Liver (tissue), 3 donors: ENCODE data around the gene HORMAD2.
"Not testable (repeated sequence)": the region's sequence is repeated elsewhere in the genome, so short reads cannot be mapped to it uniquely, and the experiment has no call there.

ENCODE experiments used
- CTCF ChIP-seq: fragments of 150-350 bp; IDR thresholded peaks from 2 replicates; pipeline ENCODE4 v1.5.1; 2017; ENCODE audit warnings: improper control_type of control experiment, low read depth, low read length; ENCODE audit not compliant: missing input control
- JUND ChIP-seq, 2 donors: IDR thresholded peaks; 2 replicates each; pipeline ENCODE4 v1.6.1; 2016; ENCODE audit warnings: antibody characterized with exemption in 2 of 2
- MAX ChIP-seq: IDR thresholded peaks from 2 replicates; pipeline ENCODE4 v1.6.1; 2016; ENCODE audit warnings: antibody characterized with exemption
- RAD21 ChIP-seq, 2 donors: IDR thresholded peaks; 2 replicates each; pipeline ENCODE4 v1.6.1; 2016; ENCODE audit warnings: antibody characterized with exemption in 2 of 2, mild to moderate bottlenecking in 2 of 2
- REST ChIP-seq: IDR thresholded peaks from 2 replicates; pipeline ENCODE4 v1.6.1; 2016; ENCODE audit warnings: antibody characterized with exemption, mild to moderate bottlenecking
- SP1 ChIP-seq: IDR thresholded peaks from 2 replicates; pipeline ENCODE4 v1.6.1; 2018; ENCODE audit warnings: antibody characterized with exemption, mild to moderate bottlenecking
- YY1 ChIP-seq: IDR thresholded peaks from 2 replicates; pipeline ENCODE4 v1.6.1; 2016; ENCODE audit warnings: antibody characterized with exemption, mild to moderate bottlenecking
- donor health status: healthy.
- donor health status: healthy.

GRCh38 chr22:30061094-30061493 lies 19.2 kb upstream of the HORMAD2 start:
- TF ChIP-seq JUND (IDR thresholded peaks at IDR 0.05); CTCF; YY1; SP1; MAX; RAD21 (IDR thresholded peaks at IDR 0.05); REST: not testable (repeated sequence)
